Mesenchymal stem cell (in vitro differentiated cells and primary cell): Measurements from ENCODE around the gene TXNRD1.
"Not testable (repeated sequence)": the region's sequence is repeated elsewhere in the genome, so short reads cannot be mapped to it uniquely, and the experiment has no call there.

Experiments used
- DNase-seq: peaks from one replicate; pipeline ENCODE4 v3.0.0-alpha.2; 2013
- H2AFZ ChIP-seq: one replicate; pipeline ENCODE4 v1.6.1; 2013; ENCODE audit warnings: low read depth, mild to moderate bottlenecking, control low read depth, inconsistent platforms, low read length, moderate library complexity
- H2AK5ac ChIP-seq: 2 replicates; pipeline ENCODE4 v1.6.1; 2013; ENCODE audit warnings: low read length, moderate library complexity, mild to moderate bottlenecking, inconsistent platforms; ENCODE audit not compliant: severe bottlenecking
- H2BK120ac ChIP-seq: one replicate; pipeline ENCODE4 v1.6.1; 2013; ENCODE audit warnings: low read depth, mild to moderate bottlenecking, inconsistent platforms, low read length, moderate library complexity
- H2BK12ac ChIP-seq, 2 experiments: one replicate each; pipeline ENCODE4 v1.6.1; 2013; ENCODE audit warnings: inconsistent platforms in 2 of 2, low read length in 2 of 2, mild to moderate bottlenecking in 2 of 2, moderate library complexity in 2 of 2, control low read depth in 1 of 2
- H2BK15ac ChIP-seq: one replicate; pipeline ENCODE4 v1.6.1; 2013; ENCODE audit warnings: mild to moderate bottlenecking, low read depth, inconsistent platforms; ENCODE audit not compliant: poor library complexity, severe bottlenecking
- H2BK5ac ChIP-seq: 2 replicates; pipeline ENCODE4 v1.6.1; 2013; ENCODE audit warnings: low read depth, mild to moderate bottlenecking, low read length, control low read depth, inconsistent platforms; ENCODE audit not compliant: poor library complexity, severe bottlenecking
- H3K14ac ChIP-seq, 2 experiments: one replicate each; pipeline ENCODE4 v1.6.1; 2013; ENCODE audit warnings: inconsistent platforms in 2 of 2, low read length in 2 of 2, control low read depth in 1 of 2, mild to moderate bottlenecking in 1 of 2, moderate library complexity in 1 of 2
- H3K18ac ChIP-seq, 2 experiments: one replicate each; pipeline ENCODE4 v1.6.1; 2013; ENCODE audit warnings: inconsistent platforms in 2 of 2, low read length in 2 of 2, control low read depth in 1 of 2, low read depth in 1 of 2, mild to moderate bottlenecking in 1 of 2
- H3K23ac ChIP-seq, 2 experiments: one replicate each; pipeline ENCODE4 v1.6.1; 2013; ENCODE audit warnings: inconsistent platforms in 2 of 2, low read length in 2 of 2, mild to moderate bottlenecking in 2 of 2, moderate library complexity in 2 of 2, control low read depth in 1 of 2
- H3K27ac ChIP-seq: 2 replicates; pipeline ENCODE4 v1.5.1; 2013; ENCODE audit warnings: mild to moderate bottlenecking, moderate library complexity, low read length, control low read depth, inconsistent platforms; ENCODE audit not compliant: poor library complexity, severe bottlenecking
- H3K27me3 ChIP-seq, 2 experiments: 2 replicates each; pipeline versions ENCODE4 v1.6.1 to v1.7.0; 2013; ENCODE audit warnings: low read length in 2 of 2, mild to moderate bottlenecking in 2 of 2, moderate library complexity in 2 of 2, control low read depth in 1 of 2, inconsistent platforms in 1 of 2; ENCODE audit not compliant: control insufficient read depth in 1 of 2, insufficient read depth in 1 of 2
- H3K36me3 ChIP-seq, 2 experiments: 2 replicates each; pipeline versions ENCODE4 v1.6.1 to v1.7.0; 2013; ENCODE audit warnings: low read length in 2 of 2, control low read depth in 1 of 2, inconsistent platforms in 1 of 2, low read depth in 1 of 2, mild to moderate bottlenecking in 1 of 2; ENCODE audit not compliant: insufficient read depth in 2 of 2, control insufficient read depth in 1 of 2
- H3K4ac ChIP-seq, 2 experiments: one replicate each; pipeline ENCODE4 v1.6.1; 2013; ENCODE audit warnings: inconsistent platforms in 2 of 2, low read length in 2 of 2, mild to moderate bottlenecking in 2 of 2, moderate library complexity in 2 of 2, control low read depth in 1 of 2, low read depth in 1 of 2
- H3K4me1 ChIP-seq: 2 replicates; pipeline ENCODE4 v1.6.1; 2013; ENCODE audit warnings: low read depth, low read length, control low read depth; ENCODE audit not compliant: control insufficient read depth, insufficient read depth
- H3K4me2 ChIP-seq: 2 replicates; pipeline ENCODE4 v1.6.1; 2013; ENCODE audit warnings: low read length, mild to moderate bottlenecking, inconsistent platforms; ENCODE audit not compliant: poor library complexity, severe bottlenecking
- H3K4me3 ChIP-seq, 2 experiments: 2 replicates each; pipeline versions ENCODE4 v1.5.1 to v1.7.0; 2013; ENCODE audit warnings: low read length in 2 of 2, mild to moderate bottlenecking in 2 of 2, control low read depth in 1 of 2, low read depth in 1 of 2; ENCODE audit not compliant: insufficient read depth in 1 of 2
- H3K79me1 ChIP-seq: replicated peaks from 2 replicates; pipeline ENCODE4 v1.6.1; 2013; ENCODE audit warnings: mild to moderate bottlenecking, control low read depth, low read length, inconsistent platforms; ENCODE audit not compliant: poor library complexity, severe bottlenecking
- H3K9ac ChIP-seq: 2 replicates; pipeline ENCODE4 v1.7.0; 2013; ENCODE audit warnings: mild to moderate bottlenecking, low read length, moderate library complexity
- H3K9me3 ChIP-seq: 2 replicates; pipeline ENCODE4 v1.7.0; 2013; ENCODE audit warnings: mild to moderate bottlenecking, low read length; ENCODE audit not compliant: control insufficient read depth
- H4K8ac ChIP-seq: one replicate; pipeline ENCODE4 v1.6.1; 2013; ENCODE audit warnings: inconsistent platforms, mild to moderate bottlenecking, low read length, moderate library complexity
- H4K91ac ChIP-seq: one replicate; pipeline ENCODE4 v1.6.1; 2013; ENCODE audit warnings: mild to moderate bottlenecking, low read length, inconsistent platforms
- WGBS: methylation state at CpG from one replicate; pipeline ENCODE4 v1.1.7; 2013; ENCODE audit warnings: mixed read lengths; 5-methylcytosine and 5-hydroxymethylcytosine counted together

Gene TXNRD1

GRCh38 chr12:104329707-104330532 is 114.3 kb downstream of the TXNRD1 start:
- Histone ChIP-seq H3K36me3 (peaks cover 29 to 97% of the 10 kb centered on the region in 2 experiments), H4K91ac (no peak overlapping the region), H3K18ac (no peak overlapping the region), H3K4me1 (no peaks in the 10 kb centered on the region), H3K9me3 (no peaks in the 10 kb centered on the region), H2AFZ (no peak overlapping the region), H2BK15ac (no peak overlapping the region), H2BK12ac (no peak overlapping the region), H3K4ac (no peak overlapping the region), H2AK5ac (no peak overlapping the region), H3K23ac (peak overlapping the region in 1 of 2 experiments; percentile 52), H3K27ac (no peak overlapping the region), H3K9ac (peak overlapping the region; percentile 11), H3K14ac (peak overlapping the region in 1 of 2 experiments; percentile 60), H2BK5ac (no peak overlapping the region), H3K79me1 (peaks cover 10% of the 10 kb centered on the region), H3K4me2 (no peak overlapping the region), H3K4me3 (no peak overlapping the region), H3K27me3 (no peaks in the 10 kb centered on the region), H2BK120ac (no peak overlapping the region), H4K8ac (no peak overlapping the region)
- WGBS: 86% methylated on average over 4 of the region's 5 CpGs
- no peak for DNase-seq

GRCh38 chr12:104331376-104331775 is 115.8 kb downstream of the TXNRD1 start:
- Histone ChIP-seq H3K23ac (no peak overlapping the region), H3K4ac (no peak overlapping the region), H4K91ac (no peak overlapping the region), H3K9ac (peak overlapping the region; percentile 9), H2BK12ac (no peak overlapping the region), H3K4me2 (no peak overlapping the region), H3K27ac (no peak overlapping the region), H3K14ac (no peak overlapping the region), H2AFZ (no peak overlapping the region), H3K18ac (no peak overlapping the region), H4K8ac (no peak overlapping the region), H3K27me3 (no peaks in the 10 kb centered on the region), H2BK120ac (no peak overlapping the region), H2BK15ac (no peak overlapping the region), H3K4me3 (no peak overlapping the region), H3K36me3 (peaks cover 24 to 96% of the 10 kb centered on the region in 2 experiments), H3K4me1 (no peaks in the 10 kb centered on the region), H2BK5ac (no peak overlapping the region), H3K79me1 (peaks cover 10% of the 10 kb centered on the region), H2AK5ac (no peak overlapping the region), H3K9me3 (no peaks in the 10 kb centered on the region)
- DNase-seq: no peak
- WGBS: no CpG with 5 or more reads among the region's 2 CpGs

- not testable (repeated sequence) for H2BK12ac ChIP-seq, H3K4me3 ChIP-seq, H2AFZ ChIP-seq, H2AK5ac ChIP-seq, H3K14ac ChIP-seq, DNase-seq, H3K9me3 ChIP-seq, H3K4me1 ChIP-seq, H3K27ac ChIP-seq, H3K4ac ChIP-seq, H3K9ac ChIP-seq, H2BK120ac ChIP-seq, H3K79me1 ChIP-seq, H4K91ac ChIP-seq, H3K18ac ChIP-seq, H3K23ac ChIP-seq, H4K8ac ChIP-seq, H3K27me3 ChIP-seq, H3K4me2 ChIP-seq, H2BK15ac ChIP-seq, H2BK5ac ChIP-seq
- H3K36me3 ChIP-seq: peaks cover 21 to 96% of the 10 kb centered on the region in 2 experiments
- WGBS: 100% methylated on average over 2 of the region's 3 CpGs
These were observed 116.7 kb downstream of the TXNRD1 start for GRCh38 chr12:104332273-104332672.

GRCh38 chr12:104333692-104334255 is 118.2 kb downstream of the TXNRD1 start:
- Histone ChIP-seq H3K4ac (no peak overlapping the region), H2BK5ac (no peak overlapping the region), H3K9ac (no peak overlapping the region), H4K91ac (no peak overlapping the region), H3K23ac (no peak overlapping the region), H3K79me1 (peaks cover 7% of the 10 kb centered on the region), H3K27me3 (no peaks in the 10 kb centered on the region), H2BK12ac (no peak overlapping the region), H3K9me3 (no peaks in the 10 kb centered on the region), H2AFZ (no peak overlapping the region), H4K8ac (no peak overlapping the region), H3K4me1 (no peaks in the 10 kb centered on the region), H3K14ac (no peak overlapping the region), H3K36me3 (peaks cover 23 to 93% of the 10 kb centered on the region in 2 experiments), H3K27ac (no peak overlapping the region), H2BK15ac (no peak overlapping the region), H2AK5ac (no peak overlapping the region), H3K18ac (no peak overlapping the region), H2BK120ac (no peak overlapping the region), H3K4me2 (no peak overlapping the region), H3K4me3 (no peak overlapping the region)
- WGBS: no CpG with 5 or more reads among the region's 1 CpG
- DNase-seq: no peak
